GM18909 (cell line): ENCODE data around the gene HOXD9.
A peak's percentile ranks its signal among the peaks of the same experiment; 100 is the strongest.

Experiments used
- ATAC-seq: cut with Tn5 transposase; IDR thresholded peaks from one replicate; pipeline ENCODE4 v1.9.1; 2021; ENCODE audit warnings: mild to moderate bottlenecking; ENCODE audit not compliant: unreplicated experiment, poor library complexity

HOXD9 gene

GRCh38 chr2:176096986-176097819, 25.3 kb upstream of the HOXD9 start:
- peak; percentile 83 for ATAC-seq

DNA sequence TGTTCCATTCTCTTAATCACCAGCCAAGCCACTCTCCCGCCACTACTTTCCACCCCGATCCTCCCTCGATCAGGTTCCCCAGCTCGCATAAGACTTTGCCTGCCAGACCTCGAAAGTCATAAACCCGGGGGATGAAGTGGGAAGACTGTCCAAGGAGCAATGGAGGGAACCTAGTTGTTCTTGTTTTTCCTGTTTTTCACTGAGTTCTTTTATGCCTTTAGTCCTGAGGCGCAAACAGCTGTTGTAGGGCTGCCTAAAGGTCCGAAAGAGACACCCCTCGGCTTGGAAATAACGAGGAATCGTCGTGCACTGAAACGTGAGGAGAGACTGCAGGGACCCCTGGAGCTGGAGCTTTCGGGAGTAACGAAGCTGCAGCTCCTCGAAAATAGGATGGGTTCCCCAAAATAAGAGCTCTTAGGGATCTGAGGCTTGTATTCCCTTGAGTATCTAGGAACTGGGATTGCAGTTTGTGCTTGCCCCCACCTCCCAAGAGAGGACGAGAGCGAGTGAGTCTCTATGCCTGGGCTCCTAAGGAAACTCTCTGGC, 24.6 kb upstream of the HOXD9 start:
- ATAC-seq, result no peak

DNA sequence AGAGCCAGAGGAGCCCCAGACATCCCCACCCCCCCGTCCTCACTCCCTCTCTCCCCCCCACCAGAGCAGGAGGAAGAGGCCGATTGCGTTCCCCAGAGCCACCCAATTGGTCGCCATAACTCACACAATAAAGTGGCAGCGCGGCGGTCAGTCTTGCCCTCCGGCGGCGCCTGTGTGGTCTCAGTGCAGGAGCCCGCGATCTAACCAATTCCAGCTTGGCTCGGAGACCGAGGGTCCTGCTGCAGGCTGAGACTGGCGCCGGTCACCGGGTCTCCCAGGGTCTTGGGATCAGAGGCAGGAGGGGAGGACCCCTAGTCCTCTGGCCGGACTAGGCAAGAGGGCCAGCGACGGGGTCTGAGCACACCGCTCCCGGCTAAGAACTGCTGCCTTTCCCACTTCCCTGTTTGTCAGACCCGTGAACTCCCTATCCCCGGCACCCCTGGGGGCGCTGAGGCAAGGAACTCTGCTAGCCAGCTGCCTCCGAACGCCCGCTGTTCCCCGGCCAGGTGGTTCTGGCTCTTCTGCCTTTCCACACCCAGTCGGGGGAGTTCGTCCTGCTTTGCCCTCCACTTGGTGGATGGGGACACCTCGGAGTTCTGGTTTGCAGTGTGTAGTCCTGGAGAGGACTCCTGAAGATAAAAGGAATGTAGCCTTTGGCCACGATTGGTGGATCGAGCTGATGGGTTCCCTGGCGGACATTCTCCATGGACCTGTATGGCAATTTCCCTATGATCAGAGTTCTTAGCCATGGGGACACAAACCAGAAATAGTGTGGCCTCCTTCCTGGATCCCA, 24.0 kb upstream of the HOXD9 start:
- no peak for ATAC-seq

GRCh38 chr2:176099159-176099727, 23.3 kb upstream of the HOXD9 start:
- no peak for ATAC-seq

- ATAC-seq, result no peak
Measured at GRCh38 chr2:176099728-176100546, 22.6 kb upstream of the HOXD9 start, which contains the start of gene HOXD12. HOXD12 (plus strand) TSS chr2:176099795; CDS start chr2:176099802, 7 bp downstream.

GRCh38 chr2:176100547-176101140, 21.9 kb upstream of the HOXD9 start:
- no peak for ATAC-seq

DNA sequence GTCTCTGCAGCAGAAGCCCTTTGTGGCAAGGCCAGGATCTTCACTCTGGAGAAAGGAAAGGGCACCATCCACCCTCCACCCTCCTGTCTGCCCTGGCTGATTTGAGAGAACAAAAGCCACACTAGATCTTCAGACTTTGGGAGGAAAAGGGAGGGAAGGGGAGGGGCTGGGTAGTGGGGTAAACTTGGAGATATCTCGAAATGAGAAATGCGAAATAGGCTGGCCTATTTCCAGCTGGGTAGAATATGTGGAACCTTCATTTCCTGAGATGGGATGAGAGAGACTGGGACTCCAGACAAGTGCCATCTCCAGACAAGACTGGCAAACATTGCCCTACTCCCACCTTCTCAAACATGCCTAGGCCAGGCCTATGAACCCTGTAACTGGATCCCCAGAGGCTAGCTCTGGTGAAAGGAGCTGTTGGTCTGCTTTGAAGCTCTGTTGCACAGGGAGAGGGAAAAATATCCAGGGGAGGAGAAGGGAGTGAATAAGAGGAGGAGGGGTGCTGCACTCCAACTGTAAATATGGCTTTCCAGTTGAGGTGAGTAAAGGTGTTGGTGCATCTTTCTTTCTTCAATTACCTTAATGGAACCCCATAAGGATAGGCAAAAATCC, 21.2 kb upstream of the HOXD9 start:
- ATAC-seq, result no peak

- ATAC-seq, result no peak
Measured at GRCh38 chr2:176101842-176102241, 20.7 kb upstream of the HOXD9 start.

DNA sequence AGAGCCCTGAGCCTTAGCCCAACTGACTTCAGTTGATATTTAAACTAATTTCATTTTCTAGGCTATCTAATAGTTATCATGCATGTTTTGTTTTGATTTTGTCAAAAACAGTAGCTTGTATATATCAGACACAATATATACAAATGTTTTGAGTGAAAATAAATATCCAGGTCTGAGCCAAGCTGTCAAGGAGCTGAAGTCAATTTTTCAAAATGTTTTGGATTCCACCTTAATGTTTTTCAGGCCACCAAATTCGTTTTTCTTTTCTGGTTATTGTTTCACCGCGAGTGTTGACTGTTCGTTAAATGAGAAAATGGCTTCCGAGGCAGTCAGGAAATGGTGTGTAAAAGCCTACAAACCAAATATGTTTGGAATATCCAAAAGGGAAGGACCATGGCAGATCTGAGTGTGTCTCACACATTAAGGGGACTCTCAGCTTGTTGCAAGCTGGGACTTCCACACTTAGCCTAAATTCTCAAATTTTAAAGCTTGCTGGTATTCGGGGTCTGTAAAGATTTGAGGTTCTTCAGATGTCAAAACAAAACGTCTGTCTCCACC, 20.1 kb upstream of the HOXD9 start:
- no peak for ATAC-seq

- no peak for ATAC-seq
Measured at GRCh38 chr2:176103194-176103593, 19.3 kb upstream of the HOXD9 start.

GRCh38 chr2:176103742-176104315, 18.7 kb upstream of the HOXD9 start:
- no peak for ATAC-seq

DNA sequence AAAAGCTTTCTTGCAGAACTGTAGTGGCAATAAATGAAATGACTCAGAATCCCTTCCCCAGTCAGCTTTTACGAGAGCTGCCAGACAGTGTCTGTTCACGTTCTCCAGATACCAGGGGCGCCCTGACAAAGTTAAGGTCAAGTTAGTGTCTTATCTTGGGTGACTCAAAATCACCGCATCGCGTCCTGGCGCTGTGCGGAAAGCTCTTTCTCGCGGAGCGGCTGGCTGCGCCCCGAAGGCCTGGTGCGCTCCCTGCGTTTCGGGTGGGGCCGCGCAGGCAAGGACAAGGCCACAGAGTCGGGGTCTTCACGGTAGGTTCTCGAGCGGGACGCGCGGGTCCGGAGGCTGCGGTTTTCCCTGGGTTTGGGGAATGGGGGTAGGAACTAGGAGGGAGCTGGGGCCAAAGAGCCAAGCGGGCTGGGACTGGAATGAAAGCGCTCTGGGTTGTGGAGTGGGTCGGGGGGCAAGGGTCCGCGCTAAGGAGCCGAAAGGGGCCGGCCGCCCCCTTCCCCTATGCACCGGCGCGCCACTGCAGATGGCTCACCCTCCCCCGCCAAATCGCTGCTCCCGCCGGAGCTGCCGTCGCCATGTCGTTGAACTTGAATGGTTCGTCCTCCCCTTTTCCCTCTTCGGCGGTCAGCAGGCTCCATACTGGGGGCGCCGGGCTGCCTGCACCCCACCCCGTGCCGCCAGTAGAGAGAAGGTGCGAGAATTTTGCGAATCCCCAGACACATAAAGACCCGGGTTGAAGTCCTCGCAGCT, 18.0 kb upstream of the HOXD9 start:
- ATAC-seq, result no peak

GRCh38 chr2:176105078-176105729, 17.3 kb upstream of the HOXD9 start:
- no peak for ATAC-seq

DNA sequence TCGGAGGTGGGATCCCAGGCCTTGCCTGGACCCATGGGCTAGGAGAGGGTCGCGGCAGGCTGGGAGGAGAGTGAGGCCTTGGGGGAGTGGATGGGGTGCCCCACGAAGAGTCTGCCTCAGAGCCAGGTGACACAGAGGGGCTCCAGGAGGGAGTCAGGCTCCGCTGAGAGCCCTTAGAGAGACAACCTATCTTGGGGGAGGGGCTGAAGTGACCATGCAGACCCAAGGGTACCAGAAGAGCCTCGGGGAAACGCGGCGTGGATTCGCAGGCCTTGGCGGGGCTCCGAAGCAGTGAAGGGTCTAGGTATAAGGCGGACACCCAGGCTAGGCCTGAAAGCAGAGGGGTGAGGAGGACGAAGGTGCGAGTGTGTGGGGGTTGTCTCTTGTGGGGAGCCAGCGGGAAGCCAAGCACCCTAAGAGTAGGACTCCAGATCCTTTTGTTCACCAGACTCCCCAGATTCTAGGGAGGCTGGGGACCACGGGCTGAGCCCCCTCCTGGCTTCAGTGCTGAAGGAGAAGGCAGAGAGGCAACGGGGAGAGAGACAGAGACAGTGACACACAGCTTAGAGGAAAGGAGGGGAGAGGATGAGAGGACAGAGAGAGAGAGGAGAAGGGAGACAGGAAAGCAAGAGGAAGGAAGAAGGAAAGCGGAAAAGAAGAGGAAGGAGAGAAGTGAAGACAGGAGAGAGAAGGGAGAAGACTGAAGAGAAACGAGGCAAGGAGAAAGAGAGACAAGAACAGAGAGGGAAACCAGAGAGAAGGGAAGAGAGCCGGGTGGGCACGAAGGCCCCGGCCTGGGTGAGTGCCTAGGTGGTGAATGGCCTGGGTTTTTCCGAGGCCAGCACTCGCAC, 16.6 kb upstream of the HOXD9 start:
- no peak for ATAC-seq

- no peak for ATAC-seq
Measured at GRCh38 chr2:176106581-176107539, 15.7 kb upstream of the HOXD9 start, which contains the start of gene HOXD11. HOXD11 (plus strand) TSS chr2:176107280; CDS start chr2:176107356, 76 bp downstream.
